ENCODE data around the gene FAM217A.

FAM217A gene

GRCh38 chr6:4084444-4085331 is 5.8 kb upstream of the FAM217A start:
- DNase-seq = no peak

DNA sequence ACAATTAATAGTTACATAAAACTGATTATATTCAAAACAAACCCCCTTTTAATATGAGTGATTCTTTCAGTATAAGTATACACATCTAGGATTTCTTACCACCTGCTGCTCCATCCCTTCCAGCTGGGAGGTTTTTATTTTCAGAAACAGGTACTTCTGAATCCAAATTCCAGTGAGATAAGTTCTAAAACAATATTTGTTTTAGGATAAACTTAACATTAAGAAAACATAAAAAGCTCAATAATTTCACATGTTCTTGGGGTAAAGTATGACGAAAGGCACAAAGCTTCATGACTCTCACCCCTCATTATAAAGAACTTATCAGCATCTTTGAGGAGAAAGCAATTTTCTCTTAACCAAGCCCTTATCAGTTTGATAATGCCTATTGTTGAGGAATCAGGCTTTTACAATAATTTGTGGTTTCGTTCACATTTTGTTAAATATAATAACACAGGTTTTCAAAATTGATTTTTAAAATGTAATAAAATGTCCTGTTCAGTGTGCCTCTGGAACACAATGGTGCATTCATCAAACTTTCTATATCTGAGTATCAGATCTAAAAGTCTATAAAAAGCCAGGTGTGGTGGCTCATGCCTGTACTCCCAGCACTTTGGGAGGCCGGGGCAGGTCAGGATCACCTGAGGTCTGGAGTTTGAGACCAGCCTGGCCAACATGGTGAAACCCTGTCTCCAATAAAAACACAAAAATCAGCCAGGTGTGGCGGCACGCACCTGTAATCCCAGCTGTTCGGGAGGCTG is 4.3 kb downstream of the FAM217A start:
- no peak for DNase-seq

DNA sequence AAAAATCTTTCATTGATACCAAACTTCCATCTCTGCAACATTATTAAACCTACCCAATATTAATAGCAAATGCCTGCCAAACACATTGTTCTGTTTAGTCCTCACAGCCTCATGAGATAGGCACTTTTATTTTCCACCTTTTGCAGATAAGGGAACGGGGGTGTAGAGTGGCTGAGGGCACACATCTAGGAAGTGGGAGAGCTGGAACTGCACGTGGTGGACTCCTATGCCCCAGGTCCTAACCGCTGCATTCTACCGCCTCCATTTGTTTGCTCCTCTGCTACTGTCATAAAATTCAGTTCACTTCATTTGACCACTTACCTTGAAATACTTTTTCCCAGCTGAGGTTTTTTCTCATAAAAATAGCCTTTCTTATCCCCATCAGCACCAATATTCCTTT is 7.6 kb downstream of the FAM217A start:
- DNase-seq = no peak

DNA sequence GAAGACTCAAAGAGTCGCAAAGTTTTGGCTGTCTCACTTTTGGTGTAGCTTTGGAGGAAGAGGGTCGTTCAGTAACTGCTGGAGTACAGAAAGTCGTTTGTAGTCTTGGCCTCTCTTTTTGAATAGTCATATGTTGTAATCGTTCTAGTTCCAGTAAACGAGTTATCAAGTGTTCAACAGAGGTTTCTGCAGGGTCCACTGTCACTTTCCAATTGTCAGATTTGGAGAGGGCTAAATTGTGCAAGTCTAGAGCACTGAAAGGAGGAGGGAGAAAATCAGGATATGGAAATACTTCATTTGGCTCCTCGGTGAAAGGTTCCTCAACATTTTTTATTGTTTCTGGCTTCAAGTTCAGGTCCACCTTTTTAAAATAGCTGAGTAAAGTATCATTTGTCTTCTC is 9.7 kb downstream of the FAM217A start:
- no peak for DNase-seq

- no peak for DNase-seq
Observed at GRCh38 chr6:4067673-4068072, 11.3 kb downstream of the FAM217A start.

GRCh38 chr6:4066029-4066755 is 12.7 kb downstream of the FAM217A start:
- DNase-seq = no peak

DNA sequence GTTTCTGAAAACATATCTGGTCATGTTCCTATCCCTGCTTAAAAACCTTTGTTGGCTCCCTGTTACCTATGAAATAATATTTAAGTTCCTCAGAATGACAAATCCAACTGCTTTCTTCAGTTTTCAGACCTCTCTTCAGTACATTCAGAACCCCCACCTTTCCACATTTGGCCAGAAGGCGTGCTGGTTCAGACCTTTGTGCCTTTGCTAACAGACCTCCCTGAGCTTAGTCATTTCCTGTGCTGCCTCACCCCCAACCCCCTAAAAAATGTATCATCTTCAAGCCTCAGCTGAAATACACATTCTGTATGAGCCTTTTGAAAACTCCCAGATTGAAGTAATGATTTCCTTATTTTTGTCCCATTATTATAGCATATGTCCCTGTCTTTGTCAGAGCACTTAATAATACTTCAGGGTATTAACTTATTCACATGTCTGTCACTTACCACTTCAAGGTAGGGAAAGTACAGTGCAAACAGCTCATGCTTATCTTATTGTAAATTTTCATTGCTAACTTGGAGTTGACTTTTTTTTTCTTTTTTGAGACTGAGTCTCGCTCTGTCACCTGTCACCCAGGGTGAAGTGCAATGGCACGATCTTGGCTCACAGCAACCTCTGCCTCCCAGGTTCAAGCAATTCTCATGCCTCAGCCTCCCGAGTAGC is 19.7 kb downstream of the FAM217A start:
- DNase-seq = no peak

- no peak for DNase-seq
Observed at GRCh38 chr6:4057036-4057435, 21.9 kb downstream of the FAM217A start.

DNA sequence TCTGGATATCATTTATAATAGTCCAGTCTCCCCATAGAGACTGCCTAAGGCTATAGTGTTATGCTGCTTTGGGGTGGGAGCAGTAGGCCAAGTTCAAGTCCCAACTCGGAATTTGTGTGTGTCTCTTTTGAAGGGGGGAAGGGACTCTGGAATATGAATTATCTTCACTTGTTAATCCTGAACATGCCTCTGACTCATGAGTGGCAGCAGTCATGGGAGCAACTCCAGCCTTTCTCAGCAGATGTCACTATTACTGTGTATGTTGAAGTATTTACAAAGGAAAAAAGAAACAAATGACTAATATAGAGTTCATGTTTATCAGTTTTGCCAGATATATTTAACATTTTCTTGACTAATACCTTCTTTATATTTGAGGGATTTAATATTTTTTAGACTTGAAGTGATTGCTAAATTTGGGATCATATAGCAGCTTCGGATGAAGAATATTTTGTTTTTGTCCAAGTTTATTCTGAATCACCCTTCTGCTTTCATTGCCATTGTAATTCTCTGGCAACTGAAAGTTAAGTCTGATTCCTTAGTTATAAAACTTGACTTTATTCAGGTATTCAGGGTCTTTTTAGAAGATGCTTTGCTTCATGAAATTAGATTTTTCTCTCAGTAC is 23.4 kb downstream of the FAM217A start:
- peak; percentile 52 for DNase-seq

- no peak for DNase-seq
Observed at GRCh38 chr6:4049246-4049645, 29.7 kb downstream of the FAM217A start.

- DNase-seq = no peak
Observed at GRCh38 chr6:4041480-4041879, 37.5 kb downstream of the FAM217A start.

- no peak for DNase-seq
Observed at GRCh38 chr6:4039348-4039747, 39.6 kb downstream of the FAM217A start.

GRCh38 chr6:4036581-4036980 is 42.4 kb downstream of the FAM217A start:
- DNase-seq = no peak

- DNase-seq = no peak
Observed at GRCh38 chr6:4032475-4032874, 46.5 kb downstream of the FAM217A start.

GRCh38 chr6:4031442-4031841 is 47.5 kb downstream of the FAM217A start:
- DNase-seq = no peak

DNA sequence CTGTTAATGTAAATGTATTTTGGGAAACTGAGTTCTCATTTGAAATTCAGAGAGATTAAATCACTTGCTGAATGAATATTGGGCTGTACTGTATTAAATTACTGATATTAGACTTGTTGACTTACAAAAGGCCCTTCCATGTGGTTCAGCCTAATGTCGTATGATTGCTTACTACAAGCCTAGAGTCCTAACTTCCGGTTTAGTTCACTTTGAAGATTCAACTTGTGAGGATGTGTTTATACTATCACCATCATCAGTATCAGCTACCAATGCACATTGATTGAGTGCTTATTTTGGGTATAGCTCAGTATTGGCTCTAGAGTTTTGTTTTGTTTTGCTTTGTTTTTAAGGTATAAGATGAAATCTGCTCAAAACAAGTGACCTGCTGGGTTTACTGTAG is 48.3 kb downstream of the FAM217A start:
- no peak for DNase-seq

DNA sequence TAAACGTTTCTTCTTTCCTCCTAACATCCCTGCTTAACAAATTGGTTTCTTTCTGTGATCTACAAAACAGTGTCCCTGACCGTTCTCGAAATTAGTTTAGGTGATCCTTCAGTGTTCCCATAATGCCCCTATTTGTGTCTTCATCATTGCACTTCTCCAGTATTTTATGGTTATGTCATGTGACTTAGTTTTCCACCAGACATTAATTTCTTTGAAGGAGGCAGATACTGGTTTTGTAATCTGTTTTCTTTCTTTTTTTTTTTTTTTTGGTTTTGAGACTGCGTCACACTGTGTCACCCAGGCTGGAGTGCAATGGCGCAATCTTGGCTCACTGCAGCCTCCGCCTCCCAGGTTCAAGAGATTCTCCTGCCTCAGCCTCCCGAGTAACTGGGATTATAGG is 49.2 kb downstream of the FAM217A start:
- no peak for DNase-seq

DNA sequence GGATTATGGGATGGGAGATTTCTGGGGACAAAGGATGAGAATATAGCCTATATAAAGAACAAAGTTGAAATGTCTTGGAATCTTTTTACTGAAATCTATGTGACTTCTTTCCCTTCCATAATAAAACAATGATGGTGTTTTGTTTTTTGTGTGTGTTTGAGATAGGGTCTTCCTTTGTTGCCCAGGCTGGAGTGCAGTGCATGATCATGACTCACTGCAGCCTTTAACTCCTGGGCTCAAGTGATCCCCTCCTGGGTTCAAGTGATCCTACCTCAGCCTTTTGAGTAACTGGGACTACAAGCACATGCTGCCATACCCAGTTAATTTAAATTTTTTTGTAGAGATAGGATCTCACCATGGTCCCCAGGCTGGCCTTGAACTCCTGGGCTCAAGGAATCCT is 50.9 kb downstream of the FAM217A start:
- no peak for DNase-seq

DNA sequence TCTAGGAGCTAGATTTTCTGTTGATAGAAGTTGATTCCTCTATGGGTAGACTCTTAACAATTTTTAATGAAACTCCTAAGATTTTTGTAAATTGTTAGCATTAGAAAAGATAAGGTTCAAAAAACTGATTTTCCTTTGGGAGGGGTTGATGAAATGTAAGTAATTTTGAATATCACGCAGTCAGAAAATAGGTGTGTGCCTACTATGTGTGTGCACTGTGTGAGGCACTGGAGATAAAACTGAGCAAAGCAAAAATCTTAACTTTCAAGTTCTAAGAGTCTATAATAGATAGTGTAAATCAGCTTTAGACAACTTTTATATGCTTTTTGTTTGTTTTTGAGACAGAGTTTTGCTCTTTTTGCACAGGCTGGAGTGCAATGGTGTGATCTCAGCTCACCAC is 53.3 kb downstream of the FAM217A start:
- DNase-seq = no peak

GRCh38 chr6:4023240-4023639 is 55.7 kb downstream of the FAM217A start:
- DNase-seq = no peak

GRCh38 chr6:4021854-4022695 is 56.9 kb downstream of the FAM217A start:
- no peak for DNase-seq

All from midbrain (tissue), 1 donor.